GM19372 (cell line): ENCODE data around the gene C11orf97.
"Not testable (repeated sequence)": the region's sequence is repeated elsewhere in the genome, so short reads cannot be mapped to it uniquely, and the experiment has no call there.

ENCODE experiments used
- ATAC-seq: cut with Tn5 transposase; IDR thresholded peaks from one replicate; pipeline ENCODE4 v1.9.1; 2021; ENCODE audit warnings: mild to moderate bottlenecking, low read depth, moderate library complexity; ENCODE audit not compliant: unreplicated experiment

C11orf97 gene, protein sequence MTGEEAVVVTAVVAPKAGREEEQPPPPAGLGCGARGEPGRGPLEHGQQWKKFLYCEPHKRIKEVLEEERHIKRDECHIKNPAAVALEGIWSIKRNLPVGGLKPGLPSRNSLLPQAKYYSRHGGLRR

DNA sequence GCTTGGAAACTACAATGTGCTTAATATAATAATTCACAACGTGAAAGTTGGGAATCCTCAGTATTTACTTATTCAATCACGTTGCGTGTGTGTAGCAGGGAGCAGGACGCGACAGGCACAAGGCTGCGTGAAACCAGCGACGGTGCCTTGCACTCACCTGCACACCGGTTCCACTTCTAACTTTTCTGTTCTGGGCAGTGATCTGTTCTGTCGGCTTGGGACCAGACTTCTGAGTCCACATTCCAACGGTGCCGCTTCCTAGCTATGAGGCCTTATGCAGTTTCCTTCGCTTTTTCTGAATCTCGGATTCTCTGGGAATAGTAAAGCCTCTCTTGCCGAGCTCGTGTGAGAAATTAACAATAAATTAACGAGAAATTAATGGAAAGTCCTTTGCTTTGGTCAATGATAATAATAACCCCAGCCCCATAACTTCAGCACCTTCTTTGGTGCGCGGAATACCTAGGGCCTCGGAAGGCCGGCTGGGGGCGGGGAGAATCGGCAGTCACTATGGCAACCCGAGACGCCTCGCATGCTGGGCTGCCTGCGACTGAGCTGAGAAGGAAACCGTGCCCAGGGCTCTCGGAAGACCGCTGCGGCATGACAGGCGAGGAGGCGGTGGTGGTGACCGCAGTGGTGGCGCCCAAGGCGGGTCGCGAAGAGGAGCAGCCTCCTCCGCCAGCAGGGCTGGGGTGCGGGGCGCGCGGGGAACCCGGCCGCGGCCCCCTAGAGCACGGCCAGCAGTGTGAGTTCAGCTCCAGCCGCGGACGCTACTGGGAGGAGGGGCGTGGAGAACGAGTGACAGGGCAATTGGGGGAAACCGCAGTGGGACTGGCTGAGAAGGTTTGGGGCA, at the start of gene C11orf97:
C11orf97 (plus strand) TSS at position 530 of the 850 bp plus-strand sequence; CDS start at position 598, 68 bp downstream.
- peak; percentile 91 for ATAC-seq

DNA sequence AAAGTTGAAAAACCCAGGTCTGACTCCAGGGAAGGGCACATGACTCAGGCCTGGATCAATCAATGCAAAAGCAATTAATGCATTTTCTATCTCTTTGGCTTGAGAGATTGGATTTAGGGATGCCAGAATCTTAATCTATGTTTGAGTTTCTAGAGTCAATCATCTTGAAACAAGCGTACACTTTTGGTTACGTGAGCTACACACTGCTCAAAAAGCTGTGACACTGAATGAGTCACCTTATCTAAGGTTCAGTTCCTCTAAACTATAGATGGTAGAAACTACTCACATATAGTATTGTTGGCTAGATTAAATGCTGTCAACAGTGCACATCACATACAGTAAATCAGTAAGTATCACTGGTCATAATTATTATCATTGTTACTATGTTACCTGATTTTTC, 42.8 kb upstream of the C11orf97 start:
- ATAC-seq = peak; percentile 63

DNA sequence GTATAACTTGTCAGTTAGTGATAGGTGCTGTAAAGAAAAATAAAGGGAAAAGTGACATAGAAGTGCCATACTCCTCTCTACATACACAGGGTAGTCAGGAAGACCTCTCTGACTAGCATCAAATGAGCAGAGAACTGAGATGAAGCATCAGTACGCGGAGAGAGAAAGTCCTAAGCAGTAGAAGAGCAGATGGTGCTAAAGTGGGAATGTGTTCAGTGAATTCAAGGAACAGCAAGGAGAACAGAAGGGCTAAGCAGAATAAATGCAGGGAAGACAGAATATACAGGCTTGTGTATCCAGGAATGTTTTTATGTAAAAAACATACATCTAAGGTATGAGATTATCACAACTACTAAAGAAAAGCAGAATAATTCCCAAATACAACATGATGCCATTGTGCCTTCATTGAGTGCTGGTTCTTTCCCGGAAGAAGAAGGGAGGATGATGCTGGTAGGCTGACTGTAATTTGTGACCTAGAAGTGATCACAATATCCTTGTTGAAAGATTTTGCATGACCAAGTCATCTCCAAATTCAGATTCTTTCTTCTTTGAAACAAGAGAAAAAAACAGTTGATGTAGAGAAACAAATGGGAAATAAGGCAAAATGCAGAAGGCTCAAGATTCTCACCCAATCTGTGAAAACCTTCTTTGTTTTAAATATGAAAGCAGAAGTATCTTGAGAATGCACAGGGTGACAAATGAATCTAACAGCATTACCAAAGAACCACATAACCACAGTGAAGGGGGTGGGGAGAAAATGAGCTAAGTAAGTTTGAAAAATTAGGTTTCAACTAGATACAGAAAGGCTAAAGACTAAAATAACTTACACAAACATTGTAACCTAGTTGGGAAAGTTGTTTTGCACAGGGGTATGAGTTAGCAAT, 39.1 kb upstream of the C11orf97 start:
- ATAC-seq = peak; percentile 86

DNA sequence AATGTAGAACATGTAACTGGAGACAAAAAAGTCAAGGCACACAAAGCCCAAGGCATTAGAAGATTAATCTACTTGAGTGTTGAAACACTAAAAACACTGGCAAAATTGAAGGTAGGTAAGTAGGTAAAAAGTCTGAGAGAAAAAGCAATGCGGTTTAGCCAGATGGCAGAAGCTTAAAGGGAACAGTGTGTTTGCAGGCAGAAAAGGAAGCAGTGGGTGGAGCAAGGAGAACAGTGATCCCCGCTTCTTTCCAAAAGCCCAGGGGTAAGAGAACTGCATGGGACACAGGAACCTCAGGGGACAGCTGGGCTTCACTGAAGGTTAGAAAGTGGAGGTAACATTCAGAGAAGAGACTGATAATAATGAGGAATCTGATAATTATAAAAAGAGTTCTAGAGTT, 34.6 kb upstream of the C11orf97 start:
- ATAC-seq = no peak

DNA sequence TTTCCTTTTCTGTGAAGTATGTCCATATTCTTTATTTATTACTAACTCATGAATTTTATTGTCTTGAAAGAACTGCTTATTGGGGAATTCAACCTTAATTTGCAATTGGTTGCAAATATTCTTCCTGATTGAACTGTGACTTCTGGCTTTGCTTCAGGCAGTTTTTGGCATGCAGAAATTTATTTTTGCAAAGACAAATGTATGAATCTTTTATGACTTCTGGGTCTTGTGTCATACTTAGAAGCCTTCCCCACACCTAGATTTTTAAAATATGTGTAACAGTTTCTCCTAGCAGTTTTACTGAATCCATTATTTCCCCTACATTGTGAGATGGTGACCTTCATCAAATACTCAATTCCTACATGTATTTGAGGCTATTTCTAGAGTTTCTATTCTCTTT, 30.9 kb upstream of the C11orf97 start:
- ATAC-seq = no peak

DNA sequence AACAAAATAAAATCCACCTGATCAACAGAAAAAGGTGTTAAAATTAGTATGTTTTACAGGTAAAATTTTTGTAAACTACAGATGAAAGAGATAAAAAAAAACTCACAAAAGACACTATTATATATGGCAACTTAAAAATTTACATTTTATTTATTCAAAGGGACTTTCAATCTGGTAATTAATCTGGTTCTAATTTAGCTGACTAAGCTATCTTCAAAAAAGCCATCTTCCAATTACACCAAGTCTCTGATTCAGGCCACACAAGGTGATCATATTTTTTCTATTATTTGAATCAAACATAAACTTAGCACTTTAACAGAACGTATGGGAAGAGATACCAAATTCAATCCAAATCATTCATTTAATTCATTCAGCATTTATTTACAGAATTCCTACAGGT, 26.2 kb upstream of the C11orf97 start:
- ATAC-seq = no peak

DNA sequence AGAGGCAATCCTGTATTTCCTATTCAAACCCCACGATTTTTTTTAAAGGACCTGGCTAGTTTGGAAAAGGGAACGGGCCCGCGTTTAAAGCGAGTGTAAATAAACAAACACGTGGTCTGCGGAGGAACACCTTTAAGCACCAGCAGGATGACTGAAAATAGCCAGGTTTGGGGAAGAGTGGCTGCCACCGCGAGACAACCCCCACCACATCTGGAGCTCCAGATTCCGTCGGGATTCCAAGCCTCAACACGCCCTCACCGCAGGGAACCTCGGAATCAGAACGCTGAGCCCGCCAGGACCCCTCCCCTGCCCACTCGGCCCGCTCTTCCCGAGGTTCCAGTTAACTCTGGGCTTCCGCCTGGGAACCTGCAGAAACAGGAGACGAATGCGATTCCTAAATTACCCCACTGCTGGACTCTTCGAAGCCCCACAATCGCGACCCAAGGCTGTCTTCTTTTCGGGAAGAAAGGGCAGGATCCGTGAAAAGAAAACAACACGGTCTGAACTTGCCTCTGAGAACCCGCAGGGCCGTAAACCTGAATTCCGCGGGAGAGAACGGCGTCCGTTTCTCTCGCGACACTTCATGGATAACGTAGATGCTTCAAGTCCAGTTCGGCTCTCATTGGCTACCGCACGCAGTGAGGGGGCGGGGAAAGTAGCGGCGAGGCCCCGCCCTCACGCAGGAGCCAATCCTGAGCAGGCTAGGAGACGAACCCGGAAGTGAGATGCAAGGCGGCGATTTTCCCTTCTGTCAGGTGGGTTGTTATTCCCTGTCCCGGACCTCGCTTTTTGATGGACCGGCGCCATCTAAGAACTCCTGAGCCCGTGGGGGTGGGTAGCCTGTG, 18.8 kb upstream of the C11orf97 start, which contains the start of the genes ANKRD49 and MRE11:
ANKRD49 (plus strand) TSS at position 704 of the 845 bp plus-strand sequence. CDS start 2,710 bp downstream, outside the sequence.
MRE11 (minus strand) TSS at position 564 of the 845 bp plus-strand sequence. CDS start 1,043 bp downstream, outside the sequence.
- peak; percentile 99 for ATAC-seq

DNA sequence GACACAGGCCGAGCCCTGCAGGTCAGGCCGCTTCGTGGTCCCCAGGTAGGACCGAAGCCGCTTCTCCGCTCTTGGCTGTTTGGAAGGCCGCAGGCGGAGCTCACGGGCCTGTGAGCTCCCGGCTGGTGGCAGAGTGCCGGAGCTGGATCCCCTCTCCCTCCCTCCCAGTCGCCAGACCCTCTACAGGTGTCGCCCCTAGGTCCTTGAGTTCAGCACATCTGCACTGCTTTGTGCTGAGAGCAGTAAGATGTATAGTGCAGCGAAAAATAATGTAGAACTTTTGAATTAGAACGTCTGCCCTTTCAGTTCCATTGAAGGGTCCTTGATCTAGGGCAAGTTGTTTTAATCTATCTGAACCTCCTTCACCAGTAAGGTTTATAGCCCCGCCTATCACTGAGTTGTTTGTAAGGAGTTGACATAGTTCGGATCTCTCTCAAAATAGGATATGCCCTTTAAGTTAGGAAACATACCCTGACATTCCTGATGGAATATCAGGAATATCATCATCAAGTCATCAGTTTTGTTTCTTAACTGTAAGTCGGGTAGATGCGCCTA, 18.1 kb upstream of the C11orf97 start:
- peak; percentile 61 for ATAC-seq

DNA sequence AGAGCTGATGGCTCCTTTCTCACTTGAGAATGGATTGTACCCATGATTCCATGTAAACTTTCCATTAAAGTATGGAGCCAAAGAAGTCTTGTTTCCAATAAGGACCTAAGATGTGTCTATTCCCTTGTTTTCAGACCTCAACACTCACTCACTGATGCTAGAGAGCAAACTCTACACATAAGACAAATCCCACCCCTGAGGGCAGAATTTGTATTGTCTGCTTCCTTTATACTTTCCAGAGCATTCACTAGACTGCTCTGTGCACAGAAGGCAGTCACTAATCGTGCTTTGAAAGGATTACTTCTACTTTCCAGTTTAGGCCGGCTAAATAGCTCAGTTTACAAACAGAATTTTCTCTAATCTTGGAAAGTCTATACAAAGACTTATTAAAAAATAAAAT, 12.1 kb upstream of the C11orf97 start:
- ATAC-seq = no peak

DNA sequence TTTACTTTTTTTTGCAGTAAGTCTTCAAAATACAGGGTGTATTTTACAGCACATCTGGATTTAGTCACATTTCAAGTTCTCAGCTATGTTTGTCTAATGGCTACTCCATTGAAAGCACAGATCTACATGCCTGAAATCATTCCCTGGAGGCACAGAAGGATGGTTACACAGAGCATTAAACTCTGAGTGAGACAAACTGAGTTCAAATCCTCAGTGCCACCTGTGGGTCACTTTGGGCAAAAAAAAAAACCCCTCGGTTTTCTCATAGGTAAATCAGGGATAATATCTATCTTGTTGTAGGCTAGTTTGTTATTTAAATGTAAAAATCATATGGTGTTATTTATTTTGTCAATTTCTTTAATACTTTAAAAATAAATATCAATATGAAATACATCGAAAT, 10.7 kb upstream of the C11orf97 start:
- ATAC-seq = no peak

DNA sequence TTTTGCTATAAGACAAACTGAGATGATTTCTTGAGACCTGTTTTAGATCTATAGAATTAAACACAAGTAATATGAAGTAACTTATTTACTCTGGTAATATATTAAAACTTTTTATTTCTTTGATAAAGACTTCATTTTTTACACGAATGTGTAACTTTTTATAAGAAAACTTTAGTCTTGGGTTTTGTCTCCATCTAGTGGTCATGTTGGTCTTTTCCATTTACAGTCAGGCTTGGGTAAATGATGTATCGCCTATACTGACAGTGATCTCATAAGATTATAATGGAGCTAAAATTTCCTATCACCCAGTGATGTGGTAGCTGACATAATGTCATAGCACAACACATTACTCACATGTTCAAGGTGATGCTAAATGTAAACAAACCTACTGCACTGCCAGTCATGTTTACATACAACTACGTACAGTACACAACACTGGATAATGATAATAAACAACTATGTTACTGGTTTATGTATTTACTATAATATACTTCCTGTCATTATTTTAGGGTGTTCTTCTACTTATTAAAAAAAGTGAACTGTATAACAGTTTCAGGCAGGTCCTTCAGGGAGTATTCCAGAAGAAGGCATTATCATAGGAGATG, 7.5 kb upstream of the C11orf97 start:
- ATAC-seq = no peak

DNA sequence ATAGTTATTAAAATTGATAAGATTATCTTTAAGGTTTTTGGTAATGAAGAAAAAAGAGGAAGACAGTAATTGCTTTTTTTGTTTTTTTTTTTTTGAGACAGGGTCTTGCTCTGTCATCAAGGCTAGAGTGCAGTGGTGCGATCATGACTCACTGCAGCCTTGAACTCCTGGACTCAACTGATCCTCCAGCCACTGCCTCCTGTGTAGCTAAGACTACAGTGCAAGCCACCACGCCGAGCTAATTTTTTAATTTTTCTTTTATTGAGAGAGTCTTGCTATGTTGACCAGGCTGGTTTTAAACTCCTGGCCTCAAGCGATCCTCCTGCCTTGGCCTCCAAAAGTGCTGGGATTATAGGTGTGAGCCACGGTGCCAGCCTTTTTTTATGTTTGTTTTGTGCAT, 5.7 kb upstream of the C11orf97 start:
- not testable (repeated sequence) for ATAC-seq

DNA sequence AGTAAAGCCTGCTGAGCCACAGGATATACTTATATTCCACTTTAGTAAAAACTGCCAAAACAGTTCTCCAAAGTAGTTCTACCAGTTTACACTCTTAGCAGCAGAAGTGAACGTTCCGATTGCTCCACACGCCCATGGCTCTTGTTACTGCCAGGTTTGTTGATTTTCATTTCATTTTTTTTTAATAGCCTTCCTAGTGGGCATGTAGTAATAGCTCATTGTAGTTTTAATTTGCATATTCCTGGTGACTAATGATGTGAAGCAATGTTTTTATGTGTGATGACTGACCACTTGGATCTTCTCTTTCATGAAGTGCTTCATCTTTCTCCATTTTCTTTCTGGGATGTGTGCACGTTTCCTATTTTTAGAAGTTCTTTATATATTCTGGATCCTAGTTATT, 4.8 kb upstream of the C11orf97 start:
- ATAC-seq = no peak

DNA sequence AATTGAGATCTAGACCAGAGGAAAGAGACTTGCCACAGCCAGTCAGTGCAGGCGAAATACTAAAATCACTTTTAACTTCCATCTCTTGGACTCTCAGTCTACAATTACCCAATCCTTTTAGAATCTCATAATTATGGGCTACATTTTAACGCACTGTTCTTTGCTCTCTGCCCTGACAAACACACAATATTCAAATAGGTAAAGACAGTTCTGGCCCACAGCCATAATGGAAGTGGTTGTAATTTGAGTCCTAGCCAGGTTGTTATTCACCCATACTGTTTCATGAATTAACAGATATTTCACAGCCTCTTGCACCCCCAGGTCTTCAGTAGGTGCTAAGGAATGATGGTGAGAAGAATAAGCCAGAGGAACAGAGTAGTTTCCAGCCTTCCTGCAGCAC, 830 bp downstream of the C11orf97 start:
- ATAC-seq = no peak

DNA sequence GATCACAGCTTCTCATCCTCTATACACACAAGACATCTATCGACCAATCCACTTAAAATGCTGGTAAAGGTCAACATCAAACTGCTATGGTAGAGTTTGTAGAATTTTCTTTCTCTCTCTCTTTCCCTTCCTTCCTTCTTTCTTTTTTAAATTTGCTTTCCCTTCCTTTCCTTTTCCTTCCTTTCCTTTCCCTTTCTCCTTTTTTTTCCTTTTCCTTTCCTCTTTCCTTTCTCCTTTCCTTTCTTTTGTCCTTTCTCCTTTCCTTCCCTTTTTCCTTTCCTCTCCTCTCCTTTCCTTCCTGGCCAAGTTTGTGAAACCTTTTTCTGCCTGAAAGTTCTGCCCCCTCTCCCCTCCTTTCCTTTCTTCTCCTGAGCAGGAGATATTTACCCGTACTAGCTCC, 3.1 kb downstream of the C11orf97 start:
- ATAC-seq = no peak

DNA sequence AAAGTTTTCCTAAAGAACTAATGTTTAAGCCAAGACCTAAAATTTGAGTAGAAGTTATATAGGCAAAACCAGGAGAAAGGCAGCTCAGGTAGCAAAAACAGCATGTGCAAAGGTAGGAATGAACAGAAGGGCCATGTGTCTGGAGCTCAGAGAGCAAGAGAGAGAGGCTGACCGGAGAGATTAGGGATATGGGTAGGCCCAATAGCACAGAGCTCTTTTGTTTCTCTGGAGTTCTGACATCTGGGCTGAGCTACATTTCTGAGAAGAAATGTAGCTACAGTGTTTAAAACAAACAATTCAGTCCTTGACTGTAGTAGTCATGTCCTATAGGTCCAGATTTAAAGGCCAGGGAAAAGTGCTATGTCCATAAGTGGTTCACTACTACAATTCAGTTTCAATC, 4.5 kb downstream of the C11orf97 start:
- no peak for ATAC-seq

DNA sequence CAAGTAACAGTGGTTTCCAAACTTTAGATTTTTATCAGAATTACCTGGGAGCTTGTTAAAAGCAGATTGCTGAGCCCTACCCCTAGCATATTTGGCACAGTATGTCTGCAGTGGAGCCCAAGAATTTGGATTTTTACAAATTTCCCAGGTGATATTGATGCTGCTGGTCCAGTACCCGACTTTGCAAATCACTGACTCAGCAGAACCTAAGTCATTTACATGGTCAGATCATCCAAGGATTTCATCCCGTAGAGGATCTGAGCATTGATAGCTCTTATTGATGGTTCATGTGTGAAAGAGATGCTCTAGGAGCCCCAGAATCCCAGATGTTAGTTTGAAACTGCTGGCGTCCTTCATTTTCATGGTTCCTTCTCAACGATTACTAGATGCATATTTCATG, 6.0 kb downstream of the C11orf97 start:
- no peak for ATAC-seq

DNA sequence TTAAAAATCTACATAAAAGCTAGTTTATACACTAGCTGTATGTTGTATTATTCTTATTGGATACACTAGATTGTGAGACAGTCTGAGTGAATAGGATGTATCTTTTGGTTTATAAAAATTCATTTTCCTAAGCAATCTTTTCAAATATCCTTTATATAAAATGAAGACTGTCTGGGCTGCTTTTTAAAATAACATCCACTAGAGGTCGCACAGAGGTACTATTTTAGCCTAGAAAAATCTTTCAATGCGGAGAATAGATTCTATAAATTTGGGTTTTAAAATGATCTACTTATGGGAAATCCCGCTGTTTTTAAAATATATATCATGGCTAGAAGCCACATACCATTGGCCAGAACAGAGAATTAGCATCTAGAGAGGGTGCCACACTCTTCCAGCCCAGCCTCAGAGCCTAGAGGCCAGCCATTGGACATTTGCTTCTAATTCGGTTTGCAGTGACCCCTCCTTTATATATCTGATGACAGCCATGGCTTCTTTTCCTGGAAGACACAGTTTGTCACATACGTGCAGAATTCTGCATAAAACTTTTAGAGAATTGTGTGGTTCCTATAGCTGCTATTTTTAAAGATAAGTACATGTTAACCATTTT, 7.3 kb downstream of the C11orf97 start:
- no peak for ATAC-seq

DNA sequence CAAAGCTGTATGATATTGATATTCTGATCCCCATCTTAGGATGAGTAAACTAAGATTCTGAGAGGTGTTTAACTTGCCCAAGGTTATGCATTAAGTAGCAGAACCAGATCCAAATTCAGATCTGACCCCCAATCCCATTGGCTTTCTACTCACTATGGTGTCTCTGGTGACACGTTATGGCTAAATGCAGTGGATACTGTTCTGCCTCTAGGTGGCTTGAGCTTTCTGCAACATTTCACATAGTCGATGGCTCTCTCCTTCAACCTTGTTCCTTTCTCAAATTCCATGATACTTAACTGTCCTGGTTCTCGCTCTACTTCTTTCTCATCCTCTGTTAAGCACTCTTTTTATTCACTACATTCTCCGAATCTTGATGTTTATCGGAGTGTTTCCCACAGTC, 9.4 kb downstream of the C11orf97 start:
- no peak for ATAC-seq
